GM18861 (cell line): ENCODE measurements around the gene PRXL2B.
"Not testable (repeated sequence)": the region's sequence is repeated elsewhere in the genome, so short reads cannot be mapped to it uniquely, and the experiment has no call there.

ENCODE experiments used
- ATAC-seq: cut with Tn5 transposase; IDR thresholded peaks from one replicate; pipeline ENCODE4 v1.9.1; 2021; ENCODE audit not compliant: unreplicated experiment

Gene PRXL2B

GRCh38 chr1:2550309-2550861 lies 36.2 kb upstream of the PRXL2B start:
- ATAC-seq, result not testable (repeated sequence)

DNA sequence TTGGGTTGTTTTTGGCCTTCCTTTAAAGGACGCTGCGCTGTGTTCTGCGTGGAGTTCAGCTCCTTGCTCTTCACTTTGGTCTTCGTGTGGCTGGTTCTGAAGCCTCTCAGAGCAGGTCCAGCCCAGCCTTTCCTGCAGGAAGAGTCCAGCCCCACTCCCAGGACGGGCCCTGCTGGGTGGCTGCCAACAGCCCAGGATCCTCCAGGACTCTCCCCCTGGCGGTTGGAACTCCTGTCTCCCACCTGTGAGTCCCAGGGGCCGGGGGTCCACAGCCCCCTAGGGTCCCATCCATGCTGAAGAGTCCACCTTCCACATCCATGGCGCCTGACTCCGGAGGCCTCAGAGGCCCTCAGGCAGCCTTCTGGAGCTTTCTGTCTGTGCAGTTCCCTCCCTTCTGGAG lies 35.0 kb upstream of the PRXL2B start:
- ATAC-seq, result not testable (repeated sequence)

DNA sequence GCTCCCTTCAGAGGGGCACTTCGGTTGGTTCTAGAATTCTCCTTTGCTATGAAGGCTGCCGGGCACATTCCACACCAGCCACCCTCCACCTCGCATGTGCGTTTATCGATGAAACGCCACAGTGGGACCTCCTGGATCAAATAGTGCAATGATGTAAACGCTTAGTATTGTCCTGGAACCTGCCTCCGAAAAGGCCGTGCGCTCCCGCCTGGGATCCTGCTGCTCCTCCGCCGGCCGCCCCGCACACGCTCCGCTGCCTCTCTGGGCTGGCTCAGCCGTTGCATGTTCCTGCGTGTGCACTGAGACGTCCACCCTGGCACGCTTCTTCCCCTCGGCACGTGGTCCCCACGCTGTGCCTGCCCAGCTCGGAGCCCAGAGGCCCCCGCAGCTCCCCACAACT lies 34.4 kb upstream of the PRXL2B start:
- ATAC-seq, result no peak

DNA sequence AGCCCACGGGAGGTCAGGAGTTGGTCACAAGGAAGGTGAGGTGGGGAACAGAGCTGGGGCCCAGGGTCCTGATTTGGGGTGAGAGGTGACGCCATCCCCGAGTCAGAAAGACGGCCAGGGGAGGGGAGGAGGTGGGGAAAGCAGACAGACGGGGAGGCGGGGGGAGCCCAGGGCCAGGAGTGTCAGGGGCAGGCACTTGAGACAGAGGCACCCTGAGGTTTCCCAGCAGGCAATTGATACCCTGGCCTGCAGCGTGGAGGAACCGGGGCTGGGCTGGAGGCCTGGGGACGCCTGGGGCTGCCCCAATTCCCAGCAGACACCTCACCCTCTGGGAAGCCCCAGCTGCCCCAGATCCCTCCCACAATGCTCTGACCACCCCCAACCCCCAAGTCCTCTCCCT lies 33.5 kb upstream of the PRXL2B start:
- not testable (repeated sequence) for ATAC-seq

DNA sequence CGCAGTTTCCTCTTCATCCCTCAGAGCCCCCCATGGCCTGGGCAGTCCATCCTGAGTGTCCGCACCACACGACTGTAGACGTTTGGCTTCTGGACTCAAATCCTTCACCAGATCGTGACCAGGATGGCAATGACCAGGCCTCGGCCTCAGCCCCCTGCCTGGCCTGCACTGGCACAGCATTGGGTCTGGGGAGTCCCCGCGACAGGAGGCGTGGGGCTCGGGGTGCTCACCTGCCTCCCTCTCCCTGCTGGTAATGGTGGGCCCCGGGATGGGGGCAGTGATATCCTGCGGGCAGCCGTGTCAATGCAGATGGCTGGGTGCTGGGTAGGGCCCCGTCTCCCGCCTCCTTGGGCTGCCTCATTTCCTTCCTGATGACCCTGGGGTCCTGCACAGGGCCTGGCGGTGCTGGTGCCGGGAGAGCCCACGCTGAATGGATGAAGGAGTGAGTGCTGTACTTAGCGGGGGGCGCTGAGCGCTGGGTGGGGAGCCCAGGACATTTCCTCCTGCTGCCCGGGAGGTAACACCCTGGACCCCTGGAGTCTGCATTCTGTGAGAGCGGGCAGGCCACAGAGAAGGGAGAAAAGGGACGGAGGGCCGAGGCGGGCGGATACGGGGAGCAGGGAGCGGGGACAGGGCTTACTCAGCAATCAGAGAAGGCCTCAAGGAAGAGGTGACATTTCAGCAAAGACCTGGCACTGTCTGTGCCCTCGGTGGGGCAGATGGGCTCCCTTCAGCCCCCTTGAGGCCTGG lies 32.5 kb upstream of the PRXL2B start:
- ATAC-seq, result no peak

GRCh38 chr1:2554621-2555387 lies 31.8 kb upstream of the PRXL2B start:
- no peak for ATAC-seq

DNA sequence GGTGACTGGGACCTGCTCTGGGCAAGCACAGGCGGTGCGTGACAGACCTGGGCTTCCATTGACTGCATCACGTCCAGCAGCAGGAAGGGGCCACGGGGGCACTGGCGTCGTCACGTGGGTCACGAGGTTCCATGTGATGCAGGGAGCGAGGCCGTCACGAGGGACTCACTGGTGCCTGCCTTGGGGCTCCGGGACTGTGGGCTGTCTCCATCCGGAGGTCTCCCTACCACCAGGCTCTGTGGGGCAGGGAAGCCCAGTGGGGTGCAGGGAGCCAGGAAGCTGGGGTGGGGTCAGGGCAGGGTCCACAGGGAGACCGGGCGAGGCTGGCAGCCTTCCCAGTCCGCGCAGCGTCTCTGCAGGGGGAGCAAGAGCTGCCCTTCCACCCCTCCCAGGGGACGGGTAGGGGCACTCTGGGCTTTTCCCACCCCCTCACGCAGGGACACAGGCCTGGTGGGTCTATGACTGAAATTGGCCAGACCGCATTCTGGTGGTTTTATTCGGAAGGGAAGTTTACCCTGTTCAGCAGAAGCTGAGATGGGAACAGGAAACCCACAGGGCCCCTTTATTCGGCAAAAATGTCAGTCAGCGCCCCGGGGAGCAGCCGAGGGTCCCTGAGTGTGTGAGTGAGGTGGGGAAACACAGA lies 30.8 kb upstream of the PRXL2B start:
- ATAC-seq, result peak; percentile 31

DNA sequence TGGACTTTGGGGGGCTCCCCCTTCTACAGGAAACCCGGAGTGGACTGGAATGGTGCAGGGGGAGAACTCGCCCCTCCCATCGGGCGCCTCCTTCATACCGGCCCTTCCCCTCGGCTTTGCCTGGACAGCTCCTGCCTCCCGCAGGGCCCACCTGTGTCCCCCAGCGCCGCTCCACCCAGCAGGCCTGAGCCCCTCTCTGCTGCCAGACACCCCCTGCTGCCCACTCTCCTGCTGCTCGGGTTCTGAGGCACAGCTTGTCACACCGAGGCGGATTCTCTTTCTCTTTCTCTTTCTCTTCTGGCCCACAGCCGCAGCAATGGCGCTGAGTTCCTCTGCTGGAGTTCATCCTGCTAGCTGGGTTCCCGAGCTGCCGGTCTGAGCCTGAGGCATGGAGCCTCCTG lies 30.3 kb upstream of the PRXL2B start, which contains the start of gene TNFRSF14:
TNFRSF14 (plus strand) TSS at position 95 of the 401 bp plus-strand sequence; CDS start at position 389, 294 bp downstream.
- peak; percentile 22 for ATAC-seq

GRCh38 chr1:2556678-2557481 lies 29.7 kb upstream of the PRXL2B start:
- ATAC-seq, result no peak

GRCh38 chr1:2557482-2558400 lies 28.8 kb upstream of the PRXL2B start:
- ATAC-seq, result no peak

DNA sequence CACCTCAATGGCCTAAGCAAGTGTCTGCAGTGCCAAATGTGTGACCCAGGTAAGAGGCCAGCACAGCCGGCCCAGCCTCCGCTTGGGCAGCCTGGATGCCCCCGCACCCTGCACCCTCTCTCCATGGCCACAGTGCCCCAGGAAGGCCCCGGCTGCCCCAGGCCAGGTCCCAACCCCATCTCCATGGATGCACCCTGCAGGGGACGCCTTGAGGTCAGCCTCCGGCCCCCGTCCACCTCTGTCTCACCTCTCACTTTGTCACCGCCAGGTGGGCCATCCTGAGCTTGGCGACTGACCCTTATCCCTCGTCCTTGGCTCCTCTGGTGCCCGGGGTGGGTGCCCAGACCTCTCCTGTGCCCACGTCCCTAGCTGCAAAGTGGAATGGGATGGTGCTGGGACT lies 28.2 kb upstream of the PRXL2B start:
- ATAC-seq, result no peak

DNA sequence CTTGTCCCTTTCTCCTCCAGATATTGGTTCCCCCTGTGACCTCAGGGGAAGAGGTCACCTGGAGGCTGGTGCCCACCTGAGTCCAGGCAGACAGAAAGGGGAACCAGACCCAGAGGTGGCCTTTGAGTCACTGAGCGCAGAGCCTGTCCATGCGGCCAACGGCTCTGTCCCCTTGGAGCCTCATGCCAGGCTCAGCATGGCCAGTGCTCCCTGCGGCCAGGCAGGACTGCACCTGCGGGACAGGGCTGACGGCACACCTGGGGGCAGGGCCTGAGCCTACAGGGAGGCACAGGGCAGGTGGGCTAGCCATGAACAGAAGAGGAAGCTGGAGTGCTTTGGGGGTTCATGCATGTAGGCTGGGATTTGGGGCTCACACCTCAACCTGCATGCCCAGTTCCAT lies 27.7 kb upstream of the PRXL2B start:
- no peak for ATAC-seq

DNA sequence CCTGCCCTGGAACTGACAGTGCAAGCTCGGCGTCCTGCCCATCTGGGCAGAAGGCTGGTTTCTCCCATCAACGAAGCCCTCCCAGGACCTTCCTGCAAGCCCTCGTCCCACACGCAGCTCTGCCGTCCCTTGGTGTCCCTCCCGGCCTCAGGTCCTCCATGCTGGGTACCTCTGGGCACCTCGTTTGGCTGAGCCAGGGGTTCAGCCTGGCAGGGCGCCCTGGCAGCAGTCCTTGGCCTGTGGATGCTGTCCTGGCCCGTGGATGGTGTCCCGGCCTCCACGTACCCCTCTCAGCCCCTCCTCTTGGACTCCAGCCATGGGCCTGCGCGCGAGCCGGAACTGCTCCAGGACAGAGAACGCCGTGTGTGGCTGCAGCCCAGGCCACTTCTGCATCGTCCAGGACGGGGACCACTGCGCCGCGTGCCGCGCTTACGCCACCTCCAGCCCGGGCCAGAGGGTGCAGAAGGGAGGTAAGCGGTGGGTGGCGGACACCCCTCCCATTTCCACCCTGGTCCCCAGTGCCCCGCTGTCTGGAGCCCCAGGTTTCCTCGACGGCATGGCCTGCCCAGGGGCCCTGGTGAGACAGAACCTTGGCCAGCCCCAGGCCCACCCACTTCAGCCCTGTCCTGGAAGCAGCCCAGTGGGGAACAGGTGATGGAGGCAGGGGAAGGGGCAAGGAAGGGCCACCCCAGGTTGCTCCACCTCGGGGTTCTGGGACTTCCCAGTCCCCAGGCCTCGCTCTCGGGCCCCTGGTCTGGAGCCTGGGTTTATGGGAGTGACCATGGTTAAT lies 26.9 kb upstream of the PRXL2B start:
- no peak for ATAC-seq

GRCh38 chr1:2560299-2561073 lies 26.1 kb upstream of the PRXL2B start:
- no peak for ATAC-seq

DNA sequence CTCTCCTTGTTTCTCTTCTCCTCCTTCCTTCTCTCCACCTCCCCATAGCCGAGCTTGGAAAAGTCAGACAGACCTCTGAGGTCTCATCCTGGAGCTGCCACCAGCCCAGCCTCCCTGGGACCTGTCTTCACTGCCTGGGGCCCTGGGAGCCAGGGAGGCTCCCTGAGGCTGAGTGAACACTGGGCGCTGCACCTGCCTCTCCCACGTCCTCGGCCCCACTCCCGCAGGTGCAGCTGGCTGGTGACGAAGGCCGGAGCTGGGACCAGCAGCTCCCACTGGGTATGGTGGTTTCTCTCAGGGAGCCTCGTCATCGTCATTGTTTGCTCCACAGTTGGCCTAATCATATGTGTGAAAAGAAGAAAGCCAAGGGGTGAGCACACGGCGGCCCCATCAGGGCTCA lies 25.1 kb upstream of the PRXL2B start:
- ATAC-seq, result no peak

DNA sequence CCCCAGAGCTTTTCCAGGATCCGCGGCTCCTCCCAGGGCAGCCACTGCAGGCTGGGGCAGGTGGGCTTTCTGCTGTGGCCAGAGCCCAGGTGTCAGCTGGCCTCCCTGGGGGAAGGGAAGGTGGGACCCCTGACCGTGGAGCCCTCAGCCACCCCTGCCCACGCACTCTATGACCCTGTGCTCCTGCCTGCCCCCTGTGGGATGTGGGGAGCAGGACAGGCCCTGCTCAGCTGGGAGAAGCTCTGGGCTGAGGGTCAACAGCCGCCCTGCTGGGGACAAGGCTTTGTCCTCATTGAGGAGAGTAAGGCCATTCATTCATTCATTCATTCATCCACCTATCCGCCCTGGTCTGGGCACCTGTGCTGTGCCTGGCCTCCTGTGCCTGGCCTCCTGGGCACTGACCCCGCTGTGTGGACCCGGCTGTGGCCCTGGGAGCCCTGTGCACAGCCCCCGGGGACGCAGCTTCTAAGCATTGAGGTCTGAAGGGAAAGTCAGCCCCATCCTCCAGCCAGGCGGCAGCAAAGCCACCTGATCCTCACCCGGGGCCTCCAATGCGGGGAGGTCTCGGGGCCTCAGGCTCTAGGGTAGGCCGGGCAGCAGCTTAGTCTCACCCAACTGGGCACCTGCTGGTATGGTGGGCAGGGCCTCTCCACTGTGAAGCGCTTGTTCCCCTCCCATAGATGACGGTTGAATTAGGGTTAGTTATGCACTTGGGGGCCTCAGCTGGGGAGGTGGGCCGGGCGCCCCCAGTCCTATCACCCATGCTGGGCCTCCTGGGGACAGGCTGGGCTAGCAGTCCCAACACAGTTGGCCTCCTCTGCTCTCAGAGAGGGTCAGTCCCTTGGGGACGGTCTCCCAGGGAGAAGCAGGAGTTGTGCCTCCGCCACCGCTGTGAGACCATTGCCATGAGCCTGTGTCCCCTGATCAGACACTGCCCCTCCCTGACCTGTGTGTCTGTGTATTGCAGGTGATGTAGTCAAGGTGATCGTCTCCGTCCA lies 24.4 kb upstream of the PRXL2B start:
- no peak for ATAC-seq

GRCh38 chr1:2563205-2563604 lies 23.4 kb upstream of the PRXL2B start:
- no peak for ATAC-seq
